ENCODE measurements around the gene APBB1IP.
"Not testable (repeated sequence)": the region's sequence is repeated elsewhere in the genome, so short reads cannot be mapped to it uniquely, and the experiment has no call there.

APBB1IP gene, protein sequence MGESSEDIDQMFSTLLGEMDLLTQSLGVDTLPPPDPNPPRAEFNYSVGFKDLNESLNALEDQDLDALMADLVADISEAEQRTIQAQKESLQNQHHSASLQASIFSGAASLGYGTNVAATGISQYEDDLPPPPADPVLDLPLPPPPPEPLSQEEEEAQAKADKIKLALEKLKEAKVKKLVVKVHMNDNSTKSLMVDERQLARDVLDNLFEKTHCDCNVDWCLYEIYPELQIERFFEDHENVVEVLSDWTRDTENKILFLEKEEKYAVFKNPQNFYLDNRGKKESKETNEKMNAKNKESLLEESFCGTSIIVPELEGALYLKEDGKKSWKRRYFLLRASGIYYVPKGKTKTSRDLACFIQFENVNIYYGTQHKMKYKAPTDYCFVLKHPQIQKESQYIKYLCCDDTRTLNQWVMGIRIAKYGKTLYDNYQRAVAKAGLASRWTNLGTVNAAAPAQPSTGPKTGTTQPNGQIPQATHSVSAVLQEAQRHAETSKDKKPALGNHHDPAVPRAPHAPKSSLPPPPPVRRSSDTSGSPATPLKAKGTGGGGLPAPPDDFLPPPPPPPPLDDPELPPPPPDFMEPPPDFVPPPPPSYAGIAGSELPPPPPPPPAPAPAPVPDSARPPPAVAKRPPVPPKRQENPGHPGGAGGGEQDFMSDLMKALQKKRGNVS

GRCh38 chr10:26437637-26438461, at the start of gene APBB1IP:
Gene APBB1IP, plus strand, starts transcription at chr10:26438341. Its CDS starts 53,986 bp downstream, at chr10:26492327.
- peak within 1 kb of the TSS; percentile 65 for H3K27ac ChIP-seq (ENCODE audit: low read length)
- no peaks in the 10 kb centered on the region for H3K27me3 ChIP-seq (ENCODE audit: low read depth, low read length)
- no peaks in the 10 kb centered on the region for H3K36me3 ChIP-seq (ENCODE audit: control insufficient read depth in 1 of 2, insufficient read depth in 2 of 2, low read length in 2 of 2)
- peak within 1 kb of the TSS; percentile 44 to 59 for H3K4me3 ChIP-seq (ENCODE audit: low read depth in 1 of 2, low read length in 2 of 2)
- H3K4me1 ChIP-seq (ENCODE audit: control insufficient read depth in 1 of 2, insufficient read depth in 2 of 2, low read length in 2 of 2), result no peaks in the 10 kb centered on the region
- H3K9me3 ChIP-seq (ENCODE audit: control insufficient read depth in 1 of 2, low read length in 2 of 2), result no peaks in the 10 kb centered on the region

DNA sequence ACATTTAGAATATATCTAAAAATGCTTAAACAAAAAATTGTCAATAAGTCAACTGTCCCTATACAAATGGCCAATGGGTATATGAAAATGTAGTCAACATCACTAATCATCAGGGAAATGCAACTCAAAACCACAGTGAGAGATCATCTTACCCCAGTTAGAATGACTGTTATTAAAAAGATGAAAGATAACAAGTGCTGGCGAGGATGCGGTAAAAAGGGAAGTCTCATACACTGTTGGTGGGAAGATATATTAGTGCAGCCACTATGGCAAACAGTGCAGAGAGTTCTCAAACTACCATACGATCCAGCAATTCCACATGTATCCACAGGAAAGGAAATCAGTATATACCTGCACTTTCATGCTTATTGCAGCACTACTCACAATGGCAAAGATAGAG, 48.6 kb upstream of the APBB1IP start:
- Histone ChIP-seq H3K36me3 (ENCODE audit: control insufficient read depth in 1 of 2, insufficient read depth in 2 of 2, low read length in 2 of 2) (no peaks in the 10 kb centered on the region), H3K4me1 (ENCODE audit: control insufficient read depth in 1 of 2, insufficient read depth in 2 of 2, low read length in 2 of 2) (no peaks in the 10 kb centered on the region), H3K4me3 (ENCODE audit: low read depth in 1 of 2, low read length in 2 of 2) (no peak overlapping the region), H3K9me3 (ENCODE audit: control insufficient read depth in 1 of 2, low read length in 2 of 2) (no peaks in the 10 kb centered on the region), H3K27ac (ENCODE audit: low read length) (no peak overlapping the region), H3K27me3 (ENCODE audit: low read depth, low read length) (peaks cover 6% of the 10 kb centered on the region)

DNA sequence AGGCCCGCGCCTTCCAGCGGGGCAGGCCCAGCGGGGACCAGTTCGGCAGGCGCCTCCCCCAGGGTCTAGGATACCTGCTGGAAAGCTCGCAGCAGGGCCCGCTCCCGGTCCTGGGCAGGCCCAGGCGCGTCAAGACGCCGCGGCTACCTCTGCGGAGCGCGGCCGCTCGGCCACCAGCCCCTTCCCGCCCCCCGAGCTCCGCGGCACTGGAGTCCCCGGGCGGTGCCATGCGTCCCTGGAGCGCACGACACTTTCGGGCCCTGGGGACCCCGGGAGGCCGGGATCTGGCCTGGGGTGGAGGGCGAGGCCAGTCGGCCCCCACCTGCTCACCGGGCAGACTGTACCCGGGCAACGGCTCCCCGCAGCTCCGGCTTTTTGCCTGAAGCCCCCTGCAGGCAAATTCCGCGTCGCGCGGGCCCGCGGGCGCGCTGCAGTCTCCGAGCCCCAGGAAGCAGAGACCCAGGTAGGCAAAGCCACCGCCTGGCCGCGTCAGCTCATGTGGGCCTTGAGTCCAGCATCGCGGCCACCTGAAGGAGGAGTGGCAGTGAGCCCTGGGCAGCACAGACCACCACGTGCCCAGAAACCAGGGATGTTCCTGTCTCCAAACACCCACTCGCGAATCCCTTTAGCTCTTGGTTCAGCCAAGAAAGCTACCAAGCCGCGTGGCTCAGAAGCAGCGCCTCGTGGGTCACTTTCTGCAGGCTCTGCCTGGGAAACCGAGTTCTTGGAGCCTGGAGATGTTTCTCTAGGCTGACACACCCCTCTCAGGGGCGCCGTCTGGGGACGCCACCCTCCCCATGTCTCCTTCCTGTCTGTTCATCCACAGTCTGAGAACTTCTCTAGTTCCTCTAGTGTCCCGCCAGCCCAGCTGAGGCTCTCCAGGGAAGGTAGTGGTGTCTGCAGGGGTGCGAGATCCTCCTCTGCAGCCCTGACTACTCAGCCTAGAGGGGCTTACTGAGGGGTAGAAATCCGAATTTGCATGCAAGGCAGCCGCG, 46.1 kb upstream of the APBB1IP start:
- no peak overlapping the region for H3K4me3 ChIP-seq (ENCODE audit: low read depth in 1 of 2, low read length in 2 of 2)
- H3K4me1 ChIP-seq (ENCODE audit: control insufficient read depth in 1 of 2, insufficient read depth in 2 of 2, low read length in 2 of 2), result no peaks in the 10 kb centered on the region
- no peaks in the 10 kb centered on the region for H3K36me3 ChIP-seq (ENCODE audit: control insufficient read depth in 1 of 2, insufficient read depth in 2 of 2, low read length in 2 of 2)
- peaks cover 6% of the 10 kb centered on the region for H3K27me3 ChIP-seq (ENCODE audit: low read depth, low read length)
- no peaks in the 10 kb centered on the region for H3K9me3 ChIP-seq (ENCODE audit: control insufficient read depth in 1 of 2, low read length in 2 of 2)
- no peak overlapping the region for H3K27ac ChIP-seq (ENCODE audit: low read length)

DNA sequence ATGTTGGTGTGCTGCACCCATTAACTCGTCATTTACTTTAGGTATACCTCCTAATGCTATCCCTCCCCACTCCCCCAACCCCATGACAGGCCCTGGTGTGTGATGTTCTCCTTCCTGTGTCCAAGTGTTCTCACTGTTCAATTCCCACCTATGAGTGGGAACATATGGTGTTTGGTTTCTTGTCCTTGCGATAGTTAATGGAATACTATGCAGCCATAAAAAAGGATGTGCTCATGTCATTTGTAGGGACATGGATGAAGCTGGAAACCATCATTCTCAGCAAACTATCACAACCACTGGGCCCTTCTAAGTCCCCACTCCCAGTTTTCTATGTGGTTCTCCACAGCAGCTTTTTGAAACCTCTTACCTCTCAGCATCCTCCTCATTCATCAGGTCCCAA, 39.8 kb upstream of the APBB1IP start:
- H3K27ac ChIP-seq (ENCODE audit: low read length); H3K36me3 ChIP-seq (ENCODE audit: control insufficient read depth in 1 of 2, insufficient read depth in 2 of 2, low read length in 2 of 2); H3K27me3 ChIP-seq (ENCODE audit: low read depth, low read length); H3K9me3 ChIP-seq (ENCODE audit: control insufficient read depth in 1 of 2, low read length in 2 of 2); H3K4me1 ChIP-seq (ENCODE audit: control insufficient read depth in 1 of 2, insufficient read depth in 2 of 2, low read length in 2 of 2); H3K4me3 ChIP-seq (ENCODE audit: low read depth in 1 of 2, low read length in 2 of 2): not testable (repeated sequence)

GRCh38 chr10:26407406-26407969, 30.7 kb upstream of the APBB1IP start:
- H3K9me3 ChIP-seq (ENCODE audit: control insufficient read depth in 1 of 2, low read length in 2 of 2), result no peaks in the 10 kb centered on the region
- H3K4me1 ChIP-seq (ENCODE audit: control insufficient read depth in 1 of 2, insufficient read depth in 2 of 2, low read length in 2 of 2), result no peaks in the 10 kb centered on the region
- H3K4me3 ChIP-seq (ENCODE audit: low read depth in 1 of 2, low read length in 2 of 2), result no peak overlapping the region
- no peaks in the 10 kb centered on the region for H3K27me3 ChIP-seq (ENCODE audit: low read depth, low read length)
- no peaks in the 10 kb centered on the region for H3K36me3 ChIP-seq (ENCODE audit: control insufficient read depth in 1 of 2, insufficient read depth in 2 of 2, low read length in 2 of 2)
- no peak overlapping the region for H3K27ac ChIP-seq (ENCODE audit: low read length)

GRCh38 chr10:26408858-26409494, 29.2 kb upstream of the APBB1IP start:
- Histone ChIP-seq H3K4me3 (ENCODE audit: low read depth in 1 of 2, low read length in 2 of 2) (no peak overlapping the region), H3K9me3 (ENCODE audit: control insufficient read depth in 1 of 2, low read length in 2 of 2) (no peaks in the 10 kb centered on the region), H3K27me3 (ENCODE audit: low read depth, low read length) (no peaks in the 10 kb centered on the region), H3K4me1 (ENCODE audit: control insufficient read depth in 1 of 2, insufficient read depth in 2 of 2, low read length in 2 of 2) (no peaks in the 10 kb centered on the region), H3K27ac (ENCODE audit: low read length) (no peak overlapping the region), H3K36me3 (ENCODE audit: control insufficient read depth in 1 of 2, insufficient read depth in 2 of 2, low read length in 2 of 2) (no peaks in the 10 kb centered on the region)

- Histone ChIP-seq H3K4me3 (ENCODE audit: low read depth in 1 of 2, low read length in 2 of 2) (no peak overlapping the region), H3K27me3 (ENCODE audit: low read depth, low read length) (no peaks in the 10 kb centered on the region), H3K9me3 (ENCODE audit: control insufficient read depth in 1 of 2, low read length in 2 of 2) (no peaks in the 10 kb centered on the region)
These were observed 27.8 kb upstream of the APBB1IP start for GRCh38 chr10:26410356-26410755.

DNA sequence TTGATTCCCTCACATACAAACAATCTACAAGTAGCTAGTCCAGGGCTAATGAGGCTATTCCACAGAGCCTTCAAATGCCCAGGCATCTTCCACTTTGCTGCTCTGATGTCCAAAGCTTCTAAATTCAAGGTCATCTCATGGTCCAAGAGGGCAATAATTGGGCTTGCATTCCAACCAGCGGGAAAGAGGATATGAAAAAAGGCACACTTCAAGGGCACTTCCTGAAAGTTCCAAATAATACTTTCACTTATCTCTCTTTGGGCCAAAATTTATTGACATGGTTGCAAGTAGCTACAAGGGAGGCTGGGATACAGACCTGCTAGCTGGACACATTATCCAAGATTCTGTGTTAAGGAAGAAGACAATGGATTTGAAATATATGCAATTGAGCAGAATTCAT, 25.2 kb upstream of the APBB1IP start:
- no peaks in the 10 kb centered on the region for H3K4me1 ChIP-seq (ENCODE audit: control insufficient read depth in 1 of 2, insufficient read depth in 2 of 2, low read length in 2 of 2)
- H3K4me3 ChIP-seq (ENCODE audit: low read depth in 1 of 2, low read length in 2 of 2), result no peak overlapping the region
- H3K27ac ChIP-seq (ENCODE audit: low read length), result no peak overlapping the region
- no peaks in the 10 kb centered on the region for H3K27me3 ChIP-seq (ENCODE audit: low read depth, low read length)
- H3K9me3 ChIP-seq (ENCODE audit: control insufficient read depth in 1 of 2, low read length in 2 of 2), result no peaks in the 10 kb centered on the region
- H3K36me3 ChIP-seq (ENCODE audit: control insufficient read depth in 1 of 2, insufficient read depth in 2 of 2, low read length in 2 of 2), result no peaks in the 10 kb centered on the region

More at GRCh38 chr10:26410356-26410755, 27.8 kb upstream of the APBB1IP start:
- Histone ChIP-seq H3K36me3 (ENCODE audit: control insufficient read depth in 1 of 2, insufficient read depth in 2 of 2, low read length in 2 of 2) (no peaks in the 10 kb centered on the region), H3K4me1 (ENCODE audit: control insufficient read depth in 1 of 2, insufficient read depth in 2 of 2, low read length in 2 of 2) (no peaks in the 10 kb centered on the region), H3K27ac (ENCODE audit: low read length) (no peak overlapping the region)

DNA sequence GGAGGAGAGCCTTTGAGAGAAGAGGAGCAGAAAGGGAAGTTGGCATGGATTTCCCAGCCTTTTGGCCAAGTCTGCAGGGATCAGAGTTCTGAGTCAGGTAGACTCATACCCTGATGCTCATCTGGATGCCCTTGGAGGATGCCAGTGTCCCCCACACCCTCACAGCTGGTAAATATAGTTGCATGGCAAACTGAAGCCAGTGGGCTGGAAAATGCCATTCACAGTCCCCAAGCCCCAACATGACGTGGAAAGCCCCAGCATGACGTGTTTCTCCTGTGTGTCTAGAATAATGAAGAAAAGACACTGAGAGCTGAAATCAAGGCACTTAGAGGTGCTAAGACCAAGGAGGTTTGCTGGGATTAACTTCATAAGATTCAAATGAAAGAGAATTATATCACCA, 24.8 kb upstream of the APBB1IP start:
- H3K27ac ChIP-seq (ENCODE audit: low read length), result no peak overlapping the region
- no peaks in the 10 kb centered on the region for H3K36me3 ChIP-seq (ENCODE audit: control insufficient read depth in 1 of 2, insufficient read depth in 2 of 2, low read length in 2 of 2)
- H3K9me3 ChIP-seq (ENCODE audit: control insufficient read depth in 1 of 2, low read length in 2 of 2), result no peaks in the 10 kb centered on the region
- no peak overlapping the region for H3K4me3 ChIP-seq (ENCODE audit: low read depth in 1 of 2, low read length in 2 of 2)
- no peaks in the 10 kb centered on the region for H3K27me3 ChIP-seq (ENCODE audit: low read depth, low read length)
- H3K4me1 ChIP-seq (ENCODE audit: control insufficient read depth in 1 of 2, insufficient read depth in 2 of 2, low read length in 2 of 2), result no peaks in the 10 kb centered on the region

DNA sequence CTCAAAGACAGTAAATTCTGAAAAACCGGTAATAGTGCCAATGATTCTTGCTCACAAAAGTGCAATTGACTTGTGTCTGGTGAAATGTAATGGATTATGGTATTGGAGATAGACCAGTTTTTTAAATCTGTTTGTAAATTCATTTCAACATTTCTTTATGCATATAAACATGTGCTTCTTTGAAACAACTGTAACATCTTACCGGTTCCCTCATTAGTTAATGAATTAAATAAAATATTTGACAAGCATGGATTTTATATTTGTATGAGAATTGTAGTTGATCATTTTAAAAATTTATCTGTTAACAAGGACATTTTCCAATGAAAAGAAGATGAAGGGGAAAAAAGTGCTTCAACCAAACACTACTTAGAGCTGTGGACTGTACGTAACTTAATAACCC, 21.0 kb upstream of the APBB1IP start:
- no peaks in the 10 kb centered on the region for H3K4me1 ChIP-seq (ENCODE audit: control insufficient read depth in 1 of 2, insufficient read depth in 2 of 2, low read length in 2 of 2)
- H3K27me3 ChIP-seq (ENCODE audit: low read depth, low read length), result no peaks in the 10 kb centered on the region
- H3K27ac ChIP-seq (ENCODE audit: low read length), result no peak overlapping the region
- no peaks in the 10 kb centered on the region for H3K9me3 ChIP-seq (ENCODE audit: control insufficient read depth in 1 of 2, low read length in 2 of 2)
- H3K36me3 ChIP-seq (ENCODE audit: control insufficient read depth in 1 of 2, insufficient read depth in 2 of 2, low read length in 2 of 2), result no peaks in the 10 kb centered on the region
- H3K4me3 ChIP-seq (ENCODE audit: low read depth in 1 of 2, low read length in 2 of 2), result no peak overlapping the region
